ENCODE measurements around the gene MRAP. TPM values are rescaled to one million over a fixed set of nuclear protein-coding genes. Genes with fewer than 3 reads are reported as not detected.
A peak's percentile ranks its signal among the peaks of the same experiment; 100 is the strongest.

MRAP gene
- total and polyA plus RNA-seq, 5 experiments from 2014 or later = not detected

DNA sequence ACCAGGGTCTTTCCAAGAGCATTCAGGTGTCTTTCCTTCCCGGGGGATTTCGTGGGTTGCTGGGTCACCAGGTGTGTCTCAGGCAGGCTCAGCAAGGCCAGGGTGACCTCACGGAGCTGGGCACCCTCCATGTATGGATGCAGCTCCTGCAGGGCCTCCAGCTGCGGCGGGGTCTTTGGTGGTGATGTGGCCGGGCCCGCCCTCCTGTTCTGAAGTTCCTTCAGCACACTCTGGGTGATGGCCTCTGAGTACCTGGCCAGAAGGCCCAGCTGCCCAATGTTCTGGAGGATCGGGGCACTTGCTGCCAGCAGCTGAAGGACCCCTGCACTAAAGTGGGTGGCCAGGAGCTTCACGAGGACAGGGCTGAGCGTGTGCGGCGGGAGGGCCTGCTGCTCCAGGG is 48.7 kb downstream of the MRAP start:
- Mint-ChIP-seq H3K4me1 (peaks cover 0 to 4% (median under 1%) of the 10 kb centered on the region in 4 donors), H3K9me3 (peaks cover 0 to 23% (median 9%) of the 10 kb centered on the region in 9 donors), H3K27me3 (no peaks in the 10 kb centered on the region), H3K27ac (no peak overlapping the region), H3K36me3 (peaks cover 21 to 99% (median 68%) of the 10 kb centered on the region in 3 donors), H3K4me3 (no peak overlapping the region)
- POLR2A ChIA-PET = no interaction called here
- DNase-seq = no peak
- no peak for ATAC-seq

DNA sequence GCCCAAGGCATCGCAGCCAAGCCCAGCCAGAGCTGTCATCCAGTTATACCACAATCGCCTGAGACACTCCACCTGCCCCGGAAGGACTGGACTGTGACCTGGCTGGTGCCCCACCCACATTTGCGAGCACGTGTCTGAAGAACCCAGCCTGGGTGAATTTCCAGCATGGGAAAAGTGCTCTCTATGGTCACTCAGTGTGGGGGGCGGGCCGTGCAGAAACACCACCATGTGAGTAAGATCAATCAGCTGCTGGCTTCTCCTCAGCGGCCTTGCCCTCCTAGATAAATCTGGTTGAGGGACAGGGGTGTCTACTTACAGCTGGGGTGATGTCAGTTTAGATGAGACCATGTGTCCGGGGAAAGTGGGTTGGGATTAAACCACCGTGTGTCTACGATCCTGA is 49.3 kb downstream of the MRAP start:
- ATAC-seq (no peak), DNase-seq (no peak)
- H3K9me3 Mint-ChIP-seq = peaks cover 0 to 23% (median 9%) of the 10 kb centered on the region in 9 donors
- H3K4me1 Mint-ChIP-seq = peaks cover 0 to 4% (median under 1%) of the 10 kb centered on the region in 4 donors
- peaks cover 21 to 98% (median 69%) of the 10 kb centered on the region in 3 donors for H3K36me3 Mint-ChIP-seq
- H3K27me3 Mint-ChIP-seq = no peaks in the 10 kb centered on the region
- no peak overlapping the region for H3K4me3 Mint-ChIP-seq
- POLR2A ChIA-PET = no interaction called here
- H3K27ac Mint-ChIP-seq = no peak overlapping the region

DNA sequence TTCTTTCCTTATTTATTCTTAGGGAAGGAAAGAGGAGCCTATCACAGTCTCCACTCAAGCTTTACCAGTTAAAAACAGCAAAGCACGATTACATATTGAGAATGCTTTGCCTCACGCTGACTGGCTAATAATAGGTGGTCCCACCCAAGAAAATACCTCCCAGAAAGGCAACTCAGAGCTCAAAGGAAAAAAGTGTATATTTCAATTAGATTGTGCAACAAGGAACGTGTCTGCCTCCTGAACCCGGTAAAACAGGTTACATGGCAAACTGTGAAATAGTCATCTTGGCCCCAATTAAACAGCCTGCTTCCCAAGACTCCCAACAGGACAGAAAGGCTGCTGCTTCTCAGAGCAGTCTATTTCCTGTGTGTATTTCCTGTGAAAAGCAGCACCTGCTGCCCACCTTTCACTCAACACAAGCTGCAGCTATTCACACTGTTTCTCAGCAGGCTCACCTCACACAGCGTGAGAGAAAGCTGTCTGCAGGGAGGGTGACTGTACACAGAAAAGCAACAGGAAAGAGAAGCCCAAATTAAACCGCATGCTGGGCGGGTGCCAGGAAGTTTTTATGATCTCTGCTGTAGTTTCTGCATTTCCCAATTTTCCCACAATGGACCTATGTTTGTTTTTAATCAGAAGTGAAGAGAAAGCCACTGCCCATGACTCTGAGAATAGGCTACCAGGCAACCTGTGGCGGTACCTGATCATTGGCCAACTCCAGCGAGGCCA is 50.1 kb downstream of the MRAP start:
- no peak for ATAC-seq
- H3K4me3 Mint-ChIP-seq = no peak overlapping the region
- no peak overlapping the region for H3K27ac Mint-ChIP-seq

GRCh38 chr21:32349333-32349944 is 50.8 kb downstream of the MRAP start:
- POLR2A ChIA-PET = no interaction called here
- peaks cover 0 to 4% (median 1%) of the 10 kb centered on the region in 4 donors for H3K4me1 Mint-ChIP-seq

More for the DNA sequence above, 50.1 kb downstream of the MRAP start:
- peaks cover 0 to 4% (median 1%) of the 10 kb centered on the region in 4 donors for H3K4me1 Mint-ChIP-seq
- peaks cover 0 to 16% (median 9%) of the 10 kb centered on the region in 9 donors for H3K9me3 Mint-ChIP-seq
- H3K27me3 Mint-ChIP-seq = no peaks in the 10 kb centered on the region
- peaks cover 18 to 98% (median 63%) of the 10 kb centered on the region in 3 donors for H3K36me3 Mint-ChIP-seq
- POLR2A ChIA-PET = no interaction called here
- DNase-seq = no peak

DNA sequence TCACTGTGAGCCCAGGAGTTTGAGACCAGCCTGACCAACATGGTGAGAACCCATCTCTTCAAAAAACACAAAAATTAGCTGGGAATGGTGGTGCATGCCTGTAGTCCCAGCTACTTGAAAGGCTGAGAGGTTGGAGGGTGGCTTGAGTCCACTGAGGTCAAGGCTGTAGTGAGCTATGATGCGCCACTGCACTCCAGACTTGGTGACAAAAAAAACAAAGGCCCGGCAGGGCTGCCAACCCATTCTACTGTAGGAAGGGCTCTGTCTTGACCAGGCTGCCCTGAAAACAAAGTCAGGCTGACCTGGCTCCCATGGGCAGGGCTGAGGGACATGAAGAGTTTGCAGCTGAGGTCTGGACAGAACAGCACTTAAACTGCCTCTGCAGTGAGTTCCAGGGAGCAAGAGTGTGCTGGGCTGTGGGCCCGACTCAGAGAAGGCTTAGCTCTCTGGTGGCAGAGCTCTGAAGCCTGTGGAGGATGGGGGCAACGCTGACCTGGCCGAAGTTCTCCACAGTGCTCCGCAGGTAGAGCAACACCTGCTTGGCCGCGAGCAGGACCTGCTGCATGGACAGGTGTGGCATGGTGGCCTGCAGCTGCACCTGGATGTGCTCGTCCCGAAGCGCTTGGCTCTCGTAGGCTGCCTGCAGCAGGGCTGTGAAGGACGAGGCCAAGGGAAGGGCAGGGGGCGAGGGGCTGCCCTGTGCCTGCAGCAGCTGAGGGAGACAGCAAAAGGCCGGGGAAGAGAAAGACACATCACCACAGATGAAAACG is 51.7 kb downstream of the MRAP start:
- Mint-ChIP-seq H3K27me3 (no peaks in the 10 kb centered on the region), H3K4me3 (no peak overlapping the region), H3K4me1 (peaks cover 0 to 4% (median 1%) of the 10 kb centered on the region in 4 donors), H3K36me3 (peaks cover 8 to 97% (median 55%) of the 10 kb centered on the region in 3 donors), H3K27ac (peak overlapping the region in 2 of 10 donors; percentile 12 to 43), H3K9me3 (peaks cover 0 to under 1% (median 0%) of the 10 kb centered on the region in 9 donors)
- no peak for DNase-seq
- POLR2A ChIA-PET = no interaction called here
- ATAC-seq = no peak

More at GRCh38 chr21:32349333-32349944, 50.8 kb downstream of the MRAP start:
- Mint-ChIP-seq H3K27ac (no peak overlapping the region), H3K9me3 (peaks cover 0 to 10% (median 6%) of the 10 kb centered on the region in 9 donors), H3K4me3 (no peak overlapping the region), H3K36me3 (peaks cover 12 to 97% (median 61%) of the 10 kb centered on the region in 3 donors), H3K27me3 (no peaks in the 10 kb centered on the region)
- no peak for DNase-seq
- no peak for ATAC-seq

GRCh38 chr21:32350981-32351380 is 52.3 kb downstream of the MRAP start:
- Mint-ChIP-seq H3K27ac (peak overlapping the region in 1 of 10 donors; percentile 12), H3K4me3 (no peak overlapping the region), H3K36me3 (peaks cover 8 to 97% (median 52%) of the 10 kb centered on the region in 3 donors), H3K9me3 (no peaks in the 10 kb centered on the region), H3K27me3 (no peaks in the 10 kb centered on the region), H3K4me1 (peaks cover 0 to 4% (median 1%) of the 10 kb centered on the region in 4 donors)
- POLR2A ChIA-PET = no interaction called here
- no peak for DNase-seq
- ATAC-seq = no peak

- Mint-ChIP-seq H3K27ac (no peak overlapping the region), H3K36me3 (peaks cover 8 to 97% (median 52%) of the 10 kb centered on the region in 3 donors), H3K9me3 (no peaks in the 10 kb centered on the region), H3K4me1 (peaks cover 0 to 4% (median 1%) of the 10 kb centered on the region in 4 donors), H3K27me3 (no peaks in the 10 kb centered on the region), H3K4me3 (no peak overlapping the region)
- POLR2A ChIA-PET = no interaction called here
- no peak for DNase-seq
- no peak for ATAC-seq
Measured at GRCh38 chr21:32351428-32351827, 52.8 kb downstream of the MRAP start.

GRCh38 chr21:32352526-32352925 is 53.9 kb downstream of the MRAP start:
- Mint-ChIP-seq H3K4me1 (peaks cover 0 to 4% (median 1%) of the 10 kb centered on the region in 4 donors), H3K36me3 (peaks cover 8 to 98% (median 50%) of the 10 kb centered on the region in 3 donors), H3K4me3 (no peak overlapping the region), H3K27ac (no peak overlapping the region), H3K27me3 (no peaks in the 10 kb centered on the region), H3K9me3 (no peaks in the 10 kb centered on the region)
- DNase-seq (no peak), ATAC-seq (no peak)
- POLR2A ChIA-PET = no interaction called here

DNA sequence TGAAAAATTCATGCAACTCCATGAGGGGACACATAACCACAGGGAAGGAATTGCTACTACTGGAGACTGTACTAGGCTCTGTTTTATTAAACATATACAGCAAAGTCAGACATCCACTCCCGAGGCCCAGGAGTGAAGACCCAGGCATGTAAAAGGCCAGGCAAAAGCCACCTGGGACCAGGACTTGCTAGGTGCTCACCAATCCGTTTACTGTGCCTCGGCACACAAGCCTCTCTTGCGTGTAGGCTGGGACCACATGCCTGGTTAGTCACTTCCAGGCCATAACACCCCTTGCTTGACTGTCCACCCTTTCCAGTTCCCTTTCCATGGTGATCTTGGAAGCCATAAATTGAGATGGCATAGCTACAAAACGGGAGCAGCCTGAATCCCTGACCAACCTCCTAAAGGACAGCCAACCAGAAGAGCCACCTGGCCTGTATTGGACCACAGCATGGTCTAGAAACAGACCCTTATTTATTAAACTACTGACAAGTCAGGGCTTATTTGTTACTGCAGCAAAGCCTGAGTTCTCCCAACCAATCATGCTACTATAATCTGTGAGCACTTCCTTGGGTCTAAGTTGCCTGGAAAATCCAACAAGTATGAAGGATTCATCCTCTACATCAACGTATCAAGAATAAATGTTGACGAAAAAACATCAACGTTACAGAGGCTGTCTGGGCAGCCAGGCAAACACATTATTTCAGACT is 54.5 kb downstream of the MRAP start:
- peaks cover 0 to 4% (median 1%) of the 10 kb centered on the region in 4 donors for H3K4me1 Mint-ChIP-seq
- DNase-seq = no peak
- peak overlapping the region in 1 of 10 donors; percentile 52 for H3K27ac Mint-ChIP-seq
- no peak for ATAC-seq
- no peaks in the 10 kb centered on the region for H3K9me3 Mint-ChIP-seq
- H3K27me3 Mint-ChIP-seq = no peaks in the 10 kb centered on the region
- peaks cover 8 to 98% (median 44%) of the 10 kb centered on the region in 3 donors for H3K36me3 Mint-ChIP-seq
- no peak overlapping the region for H3K4me3 Mint-ChIP-seq
- POLR2A ChIA-PET = no interaction called here

- H3K4me3 Mint-ChIP-seq = no peak overlapping the region
- no peak for ATAC-seq
- POLR2A ChIA-PET = no interaction called here
- no peak overlapping the region for H3K27ac Mint-ChIP-seq
- DNase-seq = no peak
- H3K4me1 Mint-ChIP-seq = peaks cover 0 to 1% (median 0%) of the 10 kb centered on the region in 4 donors
- H3K36me3 Mint-ChIP-seq = peaks cover 8 to 96% (median 53%) of the 10 kb centered on the region in 3 donors
- H3K27me3 Mint-ChIP-seq = no peaks in the 10 kb centered on the region
- H3K9me3 Mint-ChIP-seq = no peaks in the 10 kb centered on the region
Measured at GRCh38 chr21:32356874-32357395, 58.3 kb downstream of the MRAP start.

GRCh38 chr21:32359719-32360260 is 61.1 kb downstream of the MRAP start:
- Mint-ChIP-seq H3K27me3 (no peaks in the 10 kb centered on the region), H3K9me3 (no peaks in the 10 kb centered on the region), H3K36me3 (peaks cover 0 to 98% (median 47%) of the 10 kb centered on the region in 3 donors), H3K4me3 (no peak overlapping the region), H3K27ac (peak overlapping the region in 2 of 10 donors; percentile 15 to 46), H3K4me1 (peaks cover 0 to 4% (median 0%) of the 10 kb centered on the region in 4 donors)
- ATAC-seq (no peak), DNase-seq (no peak)
- POLR2A ChIA-PET = no interaction called here
